MM.1S (cell line): Measurements from ENCODE around the gene TMEM116.

Experiments
- CTCF ChIP-seq: fragments of 300-600 bp; sonication (generic); IDR thresholded peaks from 2 replicates; pipeline ENCODE4 v1.5.1; 2016; ENCODE audit warnings: antibody characterized with exemption, low read length, mixed read lengths
- EZH2 ChIP-seq: fragments of 300-600 bp; sonication (generic); optimal IDR thresholded peaks from 2 replicates; pipeline ENCODE3; 2017; ENCODE audit warnings: low read depth, mild to moderate bottlenecking, antibody characterized with exemption, low read length, mixed read lengths
- EZH2phosphoT487 ChIP-seq: fragments of 300-600 bp; sonication (generic); IDR thresholded peaks from 2 replicates; pipeline ENCODE4 v1.6.1; 2018; ENCODE audit warnings: antibody characterized with exemption, low read length

GRCh38 chr12:111901182-111901581, 111.8 kb downstream of the TMEM116 start:
- TF ChIP-seq CTCF (no peak), EZH2phosphoT487 (no peak), EZH2 (no peak)
